ENCODE data around the gene TRIM41.

GRCh38 chr5:181204826-181205760 lies 18.0 kb upstream of the TRIM41 start, which contains the start of gene TRIM7:
- no peak for TF ChIP-seq CTCF (IDR thresholded peaks at IDR 0.05)
- no peak for TF ChIP-seq ZFX (IDR thresholded peaks at IDR 0.05; ENCODE audit: borderline replicate concordance)
